NK-92 treated with Interleukin-12 subunit alpha and Interleukin-12 subunit beta, amount 100 ng/mL, for 24 hours (cell line): ENCODE results near the gene PLEKHA7.

ENCODE experiments used
- DNase-seq: peaks from one replicate; lab custom pipeline; 2025; lab: John Stamatoyannopoulos, UW

Gene PLEKHA7

GRCh38 chr11:16773981-16774935 is 240.0 kb downstream of the PLEKHA7 start:
- DNase-seq: no peak

- no peak for DNase-seq
Measured at GRCh38 chr11:16772141-16772512, 242.1 kb downstream of the PLEKHA7 start.

- DNase-seq: no peak
Measured at GRCh38 chr11:16771350-16772140, 242.7 kb downstream of the PLEKHA7 start.

- DNase-seq: no peak
Measured at GRCh38 chr11:16770016-16770415, 244.2 kb downstream of the PLEKHA7 start.

- DNase-seq: no peak
Measured at GRCh38 chr11:16769386-16769785, 244.8 kb downstream of the PLEKHA7 start.

GRCh38 chr11:16767957-16768356 is 246.3 kb downstream of the PLEKHA7 start:
- DNase-seq: no peak

- DNase-seq: no peak
Measured at GRCh38 chr11:16767137-16767536, 247.1 kb downstream of the PLEKHA7 start.

- DNase-seq: no peak
Measured at GRCh38 chr11:16764888-16765287, 249.3 kb downstream of the PLEKHA7 start.

- no peak for DNase-seq
Measured at GRCh38 chr11:16763746-16764145, 250.5 kb downstream of the PLEKHA7 start.

GRCh38 chr11:16759857-16760508 is 254.2 kb downstream of the PLEKHA7 start:
- DNase-seq: no peak

GRCh38 chr11:16758382-16759024 is 255.7 kb downstream of the PLEKHA7 start:
- DNase-seq: no peak

- no peak for DNase-seq
Measured at GRCh38 chr11:16750417-16750816, 263.8 kb downstream of the PLEKHA7 start.

GRCh38 chr11:16749666-16750065 is 264.5 kb downstream of the PLEKHA7 start:
- DNase-seq: no peak

GRCh38 chr11:16749092-16749491 is 265.1 kb downstream of the PLEKHA7 start:
- no peak for DNase-seq

GRCh38 chr11:16745950-16746605 is 268.1 kb downstream of the PLEKHA7 start:
- no peak for DNase-seq

GRCh38 chr11:16744128-16744725 is 270.0 kb downstream of the PLEKHA7 start:
- no peak for DNase-seq

- DNase-seq: no peak
Measured at GRCh38 chr11:16743478-16743877, 270.7 kb downstream of the PLEKHA7 start.

GRCh38 chr11:16741473-16741872 is 272.7 kb downstream of the PLEKHA7 start:
- DNase-seq: no peak

- DNase-seq: no peak
Measured at GRCh38 chr11:16738947-16739815, 275.0 kb downstream of the PLEKHA7 start.
